ENCODE measurements around the gene PLA2G2F.

The PLA2G2F gene, protein sequence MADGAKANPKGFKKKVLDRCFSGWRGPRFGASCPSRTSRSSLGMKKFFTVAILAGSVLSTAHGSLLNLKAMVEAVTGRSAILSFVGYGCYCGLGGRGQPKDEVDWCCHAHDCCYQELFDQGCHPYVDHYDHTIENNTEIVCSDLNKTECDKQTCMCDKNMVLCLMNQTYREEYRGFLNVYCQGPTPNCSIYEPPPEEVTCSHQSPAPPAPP
- 0 reads per million in 2 experiments for total RNA-seq

DNA sequence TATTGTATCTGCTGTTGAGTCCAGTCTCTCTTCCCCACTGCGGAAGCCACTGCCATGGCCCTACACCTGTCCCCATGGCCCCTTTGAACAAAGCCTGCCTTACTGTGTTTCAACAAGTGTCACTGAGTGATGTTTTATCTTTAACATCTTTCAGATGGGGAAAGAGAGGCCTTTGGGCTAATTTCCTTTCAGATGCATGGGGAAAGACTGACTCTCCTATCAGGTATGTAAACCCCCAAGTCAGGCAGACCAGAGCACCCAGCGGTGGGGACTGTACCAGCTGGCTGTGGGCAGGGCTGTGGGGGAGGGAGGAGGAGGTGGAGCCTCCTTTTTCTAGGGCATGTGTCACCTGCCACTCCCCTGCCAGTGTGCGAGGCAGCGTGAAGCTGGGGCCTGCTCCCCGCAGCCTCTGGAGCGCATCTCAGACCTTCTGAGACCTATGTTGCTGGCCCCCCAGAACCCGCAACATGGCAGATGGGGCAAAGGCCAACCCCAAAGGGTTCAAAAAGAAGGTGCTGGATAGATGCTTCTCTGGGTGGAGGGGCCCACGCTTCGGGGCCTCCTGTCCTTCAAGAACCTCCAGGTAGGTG, at the start of gene PLA2G2F:
TSS of gene PLA2G2F (plus strand) at position 363 of the 590 bp plus-strand sequence. CDS start at position 468, 105 bp downstream.
- DNase-seq (ENCODE audit: low read depth) = no peak

DNA sequence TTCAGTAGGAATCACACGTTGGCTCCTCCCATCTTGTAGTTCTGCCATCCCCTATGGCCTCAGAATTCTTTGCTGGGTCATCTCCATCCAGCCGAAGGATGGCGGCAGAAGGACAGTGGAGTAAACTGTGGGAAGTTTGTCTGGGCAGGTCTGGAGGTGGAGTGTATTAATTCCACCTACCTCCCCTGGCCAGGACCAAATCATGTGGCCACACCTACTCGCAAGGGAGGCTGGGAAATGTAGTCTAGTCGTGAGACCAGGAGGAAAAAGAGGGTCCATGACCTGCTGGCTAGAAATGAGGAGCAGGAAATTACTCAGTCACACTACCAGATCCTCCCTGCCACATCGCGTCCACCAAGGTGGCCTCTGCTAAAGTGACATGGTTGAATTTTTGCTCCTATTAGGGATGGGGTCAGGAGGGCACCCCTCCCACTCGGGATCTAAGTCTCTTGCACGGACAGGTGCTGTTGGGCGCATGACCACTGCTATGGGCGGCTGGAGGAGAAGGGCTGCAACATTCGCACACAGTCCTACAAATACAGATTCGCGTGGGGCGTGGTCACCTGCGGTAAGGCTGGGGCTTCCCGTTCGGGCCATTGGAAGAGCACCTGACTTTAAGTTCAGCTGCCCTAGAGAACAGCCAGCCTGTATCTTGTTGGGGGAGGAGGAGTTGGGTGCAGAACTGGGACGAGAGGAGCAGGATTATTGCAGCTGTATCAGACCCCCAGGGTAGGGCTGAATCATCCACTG, 49.6 kb upstream of the PLA2G2F start:
- DNase-seq (ENCODE audit: low read depth) = no peak

DNA sequence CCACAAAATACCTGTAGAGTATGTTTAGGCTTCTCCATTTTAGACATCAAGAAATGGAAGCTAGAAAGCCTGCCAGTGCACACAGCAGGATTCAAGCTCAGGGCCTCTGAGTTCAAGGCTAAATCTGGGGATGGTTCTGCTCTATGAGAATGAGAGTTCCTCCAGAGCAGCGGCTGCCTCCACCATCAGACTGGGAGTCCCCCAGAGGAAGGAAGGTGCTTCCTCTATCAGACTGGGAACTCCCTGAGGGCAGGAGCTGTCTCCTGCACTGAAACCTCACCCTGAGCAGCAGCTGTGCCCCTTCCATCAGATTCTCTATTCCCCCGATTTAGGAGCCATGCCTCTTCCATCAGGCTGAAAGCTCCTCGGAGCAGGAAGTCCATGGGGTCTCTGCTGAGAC, 49.0 kb upstream of the PLA2G2F start:
- no peak for DNase-seq (ENCODE audit: low read depth)

DNA sequence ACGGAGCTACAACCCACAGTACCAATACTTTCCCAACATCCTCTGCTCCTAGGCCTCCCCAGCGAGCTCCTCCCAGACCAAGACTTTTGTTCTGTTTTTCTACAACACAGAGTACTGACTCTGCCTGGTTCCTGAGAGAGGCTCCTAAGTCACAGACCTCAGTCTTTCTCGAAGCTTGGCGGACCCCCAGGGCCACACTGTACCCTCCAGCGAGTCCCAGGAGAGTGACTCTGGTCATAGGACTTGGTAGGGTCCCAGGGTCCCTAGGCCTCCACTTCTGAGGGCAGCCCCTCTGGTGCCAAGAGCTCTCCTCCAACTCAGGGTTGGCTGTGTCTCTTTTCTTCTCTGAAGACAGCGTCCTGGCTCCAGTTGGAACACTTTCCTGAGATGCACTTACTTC, 48.5 kb upstream of the PLA2G2F start:
- DNase-seq (ENCODE audit: low read depth) = no peak

DNA sequence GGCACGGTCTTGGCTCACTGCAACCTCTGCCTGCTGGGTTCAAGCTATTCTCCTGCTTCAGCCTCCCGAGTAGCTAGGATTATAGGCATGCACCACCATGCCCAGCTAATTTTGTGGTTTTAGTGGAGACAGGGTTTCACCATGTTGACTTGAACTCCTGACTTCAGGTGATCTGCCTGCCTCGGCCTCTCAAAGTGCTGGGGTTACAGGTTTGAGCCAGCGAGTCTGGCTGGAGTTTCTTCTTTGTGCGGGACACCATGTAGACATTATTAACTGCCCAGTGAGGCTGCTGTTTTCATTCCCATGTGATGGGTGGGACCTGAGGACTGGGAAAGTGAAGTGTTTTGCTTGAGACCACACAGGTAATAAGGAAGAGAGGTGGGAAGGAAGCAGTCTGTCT, 45.8 kb upstream of the PLA2G2F start:
- DNase-seq (ENCODE audit: low read depth) = no peak

DNA sequence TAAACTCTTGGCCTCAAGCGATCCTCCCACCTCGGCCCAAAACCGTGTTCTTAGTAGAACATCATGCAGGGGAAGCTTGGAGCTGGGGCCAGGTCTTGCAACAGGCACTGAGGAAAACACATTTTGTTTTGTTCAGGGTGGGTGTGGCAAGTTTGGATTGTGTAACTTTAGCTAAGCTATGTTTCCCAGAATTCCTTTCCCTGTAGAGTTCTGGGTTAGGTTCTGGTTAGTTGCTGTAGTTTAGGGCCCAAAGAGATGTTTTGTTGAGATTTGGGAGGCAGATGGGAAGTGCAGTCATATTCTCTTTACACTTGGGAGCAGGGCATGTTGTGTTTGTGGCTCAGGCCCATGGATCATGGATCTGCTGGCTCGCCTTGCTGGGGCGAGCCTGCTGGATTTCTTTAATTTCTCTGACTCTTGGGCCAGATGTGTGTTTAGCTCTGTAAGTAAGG, 45.2 kb upstream of the PLA2G2F start:
- no peak for DNase-seq (ENCODE audit: low read depth)

DNA sequence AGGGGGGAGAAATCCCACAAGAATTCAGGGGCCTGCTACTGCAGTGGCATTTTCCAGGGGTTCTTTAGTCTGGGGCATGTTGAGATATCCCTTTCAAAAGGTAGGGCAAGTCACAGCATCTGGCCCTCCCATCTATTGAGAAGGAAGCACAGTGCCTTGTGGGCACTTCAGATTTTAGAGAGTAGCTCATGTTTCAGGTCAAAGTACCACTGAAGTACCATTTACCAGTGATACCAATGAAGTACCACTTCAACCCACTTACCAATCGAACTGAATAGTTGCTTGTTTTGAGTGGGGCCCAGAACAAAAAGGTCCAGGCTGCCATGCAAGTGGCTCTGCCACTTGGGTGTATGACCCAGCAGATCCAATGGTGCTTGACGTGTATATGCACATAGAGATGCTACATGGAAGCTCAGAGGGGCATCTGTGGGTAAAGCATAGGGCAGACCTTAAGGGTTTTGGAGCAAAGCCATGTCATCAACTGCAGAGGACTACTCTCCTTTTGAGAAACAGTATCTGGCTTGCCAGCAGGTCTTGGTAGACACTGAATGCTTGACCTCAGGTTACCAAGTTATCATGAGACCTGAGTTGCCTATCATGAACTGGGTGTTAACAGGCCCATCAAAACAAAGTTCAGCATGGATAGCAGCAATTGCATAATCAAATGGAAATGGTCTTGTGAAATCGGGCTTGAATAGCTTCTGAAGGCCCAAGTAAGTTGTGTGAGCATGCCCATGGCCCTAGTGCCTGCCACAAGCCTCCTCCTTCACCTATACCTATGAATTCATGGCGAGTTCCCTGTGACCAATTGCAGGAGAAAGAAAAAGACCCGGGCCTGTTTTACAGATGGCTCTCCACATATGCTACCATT, 43.3 kb upstream of the PLA2G2F start:
- no peak for DNase-seq (ENCODE audit: low read depth)

DNA sequence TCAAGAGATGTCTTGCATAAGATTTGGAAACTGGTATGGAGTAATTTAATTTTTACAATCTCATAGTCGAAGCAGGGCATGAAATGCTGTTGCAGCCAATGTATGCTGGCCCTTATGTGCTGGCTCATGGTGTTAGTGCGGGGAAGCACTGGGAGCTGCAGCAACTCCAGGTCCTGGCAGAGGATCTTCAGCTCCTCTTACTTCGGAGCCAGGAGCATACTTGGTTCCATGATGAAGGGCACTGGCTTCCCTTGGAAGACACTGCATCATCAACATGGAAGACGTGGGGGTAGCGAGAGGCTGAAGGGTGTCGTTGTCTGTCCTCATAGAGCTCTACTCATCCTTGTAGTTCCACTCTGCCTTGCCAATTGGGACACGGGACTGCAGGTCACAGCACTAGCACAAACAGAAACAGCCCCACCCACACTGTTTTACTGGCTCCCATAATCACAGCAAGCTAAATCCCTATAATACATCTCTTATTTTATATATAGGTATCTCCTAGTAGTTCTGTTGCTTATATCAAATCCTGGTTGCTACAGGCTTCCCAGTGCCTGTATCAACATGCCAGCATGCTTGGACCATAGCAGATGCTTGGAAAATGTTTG, 42.2 kb upstream of the PLA2G2F start:
- no peak for DNase-seq (ENCODE audit: low read depth)

DNA sequence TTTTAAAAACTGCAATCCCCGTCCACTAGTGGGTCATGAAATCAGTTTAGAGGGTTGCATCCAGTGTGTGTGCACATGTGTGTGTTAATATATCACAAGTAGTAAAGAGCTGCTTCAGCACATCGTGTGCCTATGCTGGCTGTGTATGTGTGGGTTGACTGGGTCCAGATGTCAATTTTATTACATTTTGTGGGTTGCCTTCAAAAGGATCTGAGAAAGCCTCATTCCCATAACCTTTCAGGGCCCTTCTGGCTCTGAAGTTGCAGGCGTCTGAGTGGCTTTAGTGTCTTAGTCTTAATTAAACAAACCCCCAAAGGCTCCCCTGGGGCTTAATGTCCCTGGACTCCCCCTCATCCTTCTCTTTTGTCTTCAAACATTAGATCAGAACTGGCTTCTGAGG, 39.6 kb upstream of the PLA2G2F start:
- DNase-seq (ENCODE audit: low read depth) = no peak

DNA sequence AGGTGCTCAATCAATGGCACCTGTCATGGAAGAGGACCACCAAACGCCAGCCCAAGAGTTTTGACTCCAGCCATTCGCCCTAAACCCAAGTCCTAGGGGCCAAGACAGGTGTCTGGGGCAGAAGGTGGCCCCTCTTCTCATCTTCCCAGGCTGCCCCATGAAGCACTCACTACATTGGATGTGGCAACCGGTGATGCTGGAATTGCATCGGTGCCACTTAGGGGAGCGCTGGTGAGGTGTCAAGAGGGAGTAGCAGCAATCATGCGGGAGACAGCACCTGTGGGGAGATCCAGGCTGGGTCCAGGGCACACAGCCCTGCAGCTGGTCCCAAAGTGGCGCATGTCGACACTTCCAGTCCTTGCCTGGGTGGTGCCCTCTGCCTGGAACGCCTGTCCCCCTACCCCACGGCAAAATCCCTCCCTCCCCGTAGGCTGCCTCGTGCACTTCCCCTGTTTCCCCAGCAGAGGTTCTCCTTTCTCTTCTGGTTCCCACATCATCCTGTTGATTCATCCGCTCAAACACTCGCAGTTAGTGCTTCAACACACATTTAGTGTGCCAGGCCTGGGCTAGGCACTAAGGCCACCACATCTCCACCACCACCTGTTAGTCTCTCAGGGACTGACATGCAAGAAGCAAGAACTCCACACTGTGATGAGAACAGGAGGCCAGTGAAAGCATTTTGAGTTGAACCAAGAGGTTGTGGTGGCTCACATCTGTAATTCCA, 38.3 kb upstream of the PLA2G2F start:
- no peak for DNase-seq (ENCODE audit: low read depth)

DNA sequence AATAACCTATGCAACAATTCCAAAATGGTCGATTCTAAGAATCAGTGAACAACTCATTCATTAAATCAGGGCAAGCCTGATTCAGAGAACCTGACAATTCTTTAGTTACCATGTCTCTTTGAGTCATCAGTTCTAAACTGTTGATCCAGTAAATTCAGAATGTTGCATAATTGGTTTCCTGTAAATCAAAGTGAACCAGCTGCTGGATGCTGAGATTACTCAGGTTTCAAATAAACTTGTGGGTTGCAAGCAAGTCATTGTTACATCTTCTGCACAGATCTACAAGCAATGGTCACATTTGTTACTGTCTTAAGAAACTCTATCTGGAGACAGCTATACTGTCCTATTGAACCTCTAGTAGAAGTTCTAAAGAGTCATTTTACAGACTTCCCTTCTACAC, 36.2 kb upstream of the PLA2G2F start:
- DNase-seq (ENCODE audit: low read depth) = no peak

DNA sequence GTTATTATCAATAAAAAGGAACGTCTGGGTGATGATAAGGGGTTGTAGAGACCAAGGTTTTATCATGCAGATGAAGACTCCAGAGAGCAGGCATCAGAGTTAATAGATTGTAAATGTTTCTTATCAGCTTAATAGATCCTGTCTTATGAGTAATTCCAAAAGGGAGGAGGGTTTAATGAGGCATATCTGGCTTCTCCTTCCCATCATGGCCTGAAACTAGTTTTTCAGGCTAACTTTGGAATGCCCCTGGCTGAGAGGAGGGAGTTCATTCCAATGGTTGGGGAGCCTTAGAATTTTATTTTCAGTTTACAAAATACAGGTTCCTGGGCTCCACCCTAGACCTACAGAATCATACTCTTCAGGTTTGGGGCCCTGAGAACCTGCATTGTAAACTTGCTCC, 33.3 kb upstream of the PLA2G2F start:
- no peak for DNase-seq (ENCODE audit: low read depth)

DNA sequence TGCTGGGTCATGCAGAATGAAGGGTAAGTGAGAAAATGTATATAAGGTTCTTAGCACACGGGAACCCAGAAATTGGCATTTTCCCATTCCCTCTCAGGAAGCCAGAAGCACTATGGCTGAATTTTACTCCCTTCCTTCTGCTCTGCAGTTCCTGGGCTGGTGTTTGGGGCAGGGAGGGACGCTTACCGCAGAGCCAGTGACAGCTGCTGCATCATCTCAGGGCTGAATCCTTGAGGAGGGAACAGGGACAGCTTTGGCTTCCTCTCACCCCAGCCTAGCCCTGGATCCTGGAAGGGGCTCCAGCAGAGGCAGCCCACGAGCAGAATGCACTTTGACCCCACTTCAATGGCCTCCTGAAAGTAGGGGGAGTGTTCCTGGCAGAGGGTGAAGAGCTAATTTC, 31.8 kb upstream of the PLA2G2F start:
- DNase-seq (ENCODE audit: low read depth) = no peak

DNA sequence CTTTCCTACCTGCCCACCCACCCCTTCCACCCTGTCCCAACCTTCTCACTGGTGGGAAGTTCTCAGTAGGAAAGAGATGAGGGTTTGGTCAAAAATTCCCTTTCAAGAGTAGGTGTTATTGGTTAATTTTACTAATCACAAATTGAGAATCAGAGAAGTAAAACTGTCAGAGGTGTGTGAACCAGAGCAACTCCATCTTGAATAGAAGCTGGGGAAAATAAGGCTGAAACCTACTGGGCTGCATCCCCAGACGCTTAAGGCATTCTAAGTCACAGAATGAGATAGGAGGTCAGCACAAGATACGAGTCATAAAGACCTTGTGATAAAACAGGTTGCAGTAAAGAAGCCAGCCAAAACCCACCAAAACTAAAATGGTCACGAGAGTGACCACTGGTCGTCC, 31.3 kb upstream of the PLA2G2F start:
- no peak for DNase-seq (ENCODE audit: low read depth)

DNA sequence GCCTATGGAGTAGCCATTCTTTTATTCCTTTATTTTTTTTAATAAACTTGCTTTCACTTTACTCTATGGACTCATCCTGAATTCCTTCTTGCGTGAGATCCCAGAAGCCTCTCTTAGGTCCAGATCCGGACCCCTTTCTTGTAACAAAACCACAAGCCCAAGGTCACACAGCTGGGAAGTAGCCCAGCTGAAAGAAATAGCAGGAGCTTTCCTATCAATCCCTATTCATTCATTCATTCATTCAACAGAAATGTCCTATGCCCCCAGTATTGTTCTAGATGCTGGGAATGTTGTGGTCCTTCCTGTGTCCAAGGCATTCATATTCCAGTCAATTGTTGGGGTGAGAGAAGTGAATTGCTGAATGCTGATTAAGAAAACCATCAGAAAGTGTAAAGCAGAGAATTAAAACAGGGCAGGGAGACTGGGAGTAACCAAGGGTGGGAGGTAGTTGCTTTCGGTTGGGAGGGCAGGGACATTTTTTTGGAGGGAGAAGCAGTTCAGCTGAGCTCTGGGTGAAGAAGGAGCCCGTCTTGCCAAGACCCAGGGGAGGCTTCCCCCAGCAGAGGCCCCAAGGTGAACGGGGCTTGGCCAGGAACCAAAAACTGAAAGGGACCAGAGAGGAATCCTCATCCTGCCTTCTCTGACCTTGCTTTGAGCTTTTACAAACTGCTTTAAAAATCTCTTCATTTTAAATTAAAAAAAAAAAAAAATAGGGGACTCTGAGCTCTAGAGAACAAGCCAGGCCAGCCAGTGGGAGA, 30.6 kb upstream of the PLA2G2F start:
- no peak for DNase-seq (ENCODE audit: low read depth)

DNA sequence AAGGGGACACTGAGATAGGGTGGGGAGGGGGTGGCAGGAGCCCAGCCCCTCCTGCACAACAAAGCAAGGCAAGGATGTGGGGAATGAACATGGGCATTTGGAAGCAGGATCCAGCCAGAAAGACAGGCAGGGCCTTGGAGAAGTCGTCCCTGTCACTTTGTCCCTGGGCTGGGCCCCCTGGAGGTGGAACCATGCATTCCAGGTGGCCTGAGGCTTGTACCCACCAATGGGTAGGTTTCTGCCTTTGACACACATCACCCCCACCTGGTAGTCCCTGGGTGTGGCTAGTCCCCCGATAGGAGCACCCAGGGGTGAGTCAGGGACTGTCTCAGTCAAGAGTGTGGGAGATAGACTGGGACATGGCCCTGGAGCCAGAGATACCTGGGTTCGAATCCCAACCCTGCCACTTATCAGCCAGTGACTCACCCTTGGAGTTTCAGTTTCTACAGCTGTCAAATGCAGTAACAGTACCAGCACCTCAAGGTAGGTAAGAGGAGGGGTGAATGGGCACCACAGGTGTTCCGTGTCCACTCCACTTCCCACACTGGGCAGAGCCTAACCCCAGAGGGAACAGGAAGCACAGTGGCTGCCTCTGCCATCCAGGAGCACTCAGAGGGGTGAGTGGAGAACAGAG, 29.8 kb upstream of the PLA2G2F start:
- no peak for DNase-seq (ENCODE audit: low read depth)

DNA sequence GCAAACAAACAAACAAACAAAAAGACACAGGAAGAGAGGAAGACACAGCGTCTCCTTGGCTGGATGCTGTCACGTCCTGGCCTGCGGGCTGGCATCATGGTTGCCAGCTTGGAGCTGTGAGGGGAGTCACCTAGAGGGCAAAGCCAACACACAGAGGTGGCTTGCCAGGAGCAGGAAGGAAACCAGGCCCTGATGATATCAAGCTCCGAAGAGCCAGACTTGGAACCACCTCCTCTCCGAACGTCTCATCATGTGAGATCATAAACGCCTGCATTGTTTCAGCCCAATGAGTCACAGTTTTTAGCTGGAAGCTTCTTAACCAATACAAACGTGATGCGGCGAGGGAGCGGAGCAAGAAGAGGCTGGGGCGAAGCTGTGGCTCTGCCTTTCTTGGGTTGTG, 28.4 kb upstream of the PLA2G2F start:
- DNase-seq (ENCODE audit: low read depth) = no peak

DNA sequence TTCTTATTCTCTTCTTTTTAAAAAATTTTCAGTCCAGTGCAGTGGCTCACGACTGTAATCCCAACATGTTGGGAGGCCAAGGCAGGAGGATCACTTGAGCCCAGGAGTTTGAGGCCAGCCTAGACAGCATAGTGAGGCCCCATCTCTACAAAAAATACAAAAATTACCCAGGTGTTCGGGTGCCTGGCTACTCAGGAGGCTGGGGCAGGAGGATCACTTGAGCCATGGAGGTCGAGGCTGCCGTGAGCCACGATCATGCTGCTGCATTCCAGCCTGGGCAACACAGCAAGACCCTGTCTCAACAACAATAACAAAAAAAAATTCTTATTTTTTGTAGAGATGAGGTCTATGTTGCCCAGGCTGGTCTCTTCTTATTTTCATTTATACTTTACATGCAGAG, 27.7 kb upstream of the PLA2G2F start:
- DNase-seq (ENCODE audit: low read depth) = no peak

DNA sequence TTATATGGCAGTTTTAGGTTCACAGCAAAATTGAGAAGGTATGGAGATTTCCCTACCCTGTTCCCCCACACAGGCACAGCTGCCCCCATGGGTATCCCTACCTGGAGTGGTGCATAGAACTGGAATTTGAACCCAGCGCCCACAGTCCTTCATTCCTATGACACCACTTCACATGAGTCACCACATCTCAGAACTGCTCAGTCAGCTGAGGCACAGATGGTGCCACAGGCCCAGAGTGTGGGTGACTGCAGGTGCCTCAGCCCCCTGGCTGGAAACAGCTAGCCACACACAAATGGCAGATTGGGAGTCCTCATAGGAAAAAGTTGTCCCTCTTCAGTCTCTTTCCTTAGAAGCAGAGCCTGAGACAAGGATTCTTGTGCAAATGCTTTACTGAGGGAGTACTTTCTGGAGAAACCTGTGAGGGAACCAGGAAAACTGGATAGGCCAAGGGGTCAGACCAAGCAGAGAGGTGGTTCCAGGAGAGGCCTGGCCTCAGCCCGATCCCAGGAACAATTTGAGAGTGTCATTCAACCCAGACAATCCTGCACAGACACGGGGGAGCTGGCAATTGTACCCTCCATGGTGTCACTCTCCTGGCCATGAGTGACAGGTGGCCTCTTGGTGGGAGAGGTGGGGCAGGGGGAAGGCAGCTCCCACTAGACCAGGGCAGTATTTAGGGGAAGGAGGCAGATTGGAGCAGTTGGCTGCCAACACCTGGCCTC, 26.7 kb upstream of the PLA2G2F start:
- DNase-seq (ENCODE audit: low read depth) = no peak
